GM18508 (cell line): ENCODE measurements around the gene KIAA1191.
"Not testable (repeated sequence)": the region's sequence is repeated elsewhere in the genome, so short reads cannot be mapped to it uniquely, and the experiment has no call there.

Experiments used
- ATAC-seq: cut with Tn5 transposase; IDR thresholded peaks from one replicate; pipeline ENCODE4 v1.9.1; 2021; ENCODE audit warnings: moderate number of reproducible peaks; ENCODE audit not compliant: insufficient read depth, unreplicated experiment

Gene KIAA1191

GRCh38 chr5:176361437-176362232 lies at the start of gene KIAA1191:
Gene KIAA1191 (minus strand): TSS chr5:176361764. CDS start chr5:176359508, 2,256 bp downstream.
- ATAC-seq = peak; percentile 82

- ATAC-seq = no peak
Observed at GRCh38 chr5:176410486-176411180, 49.1 kb upstream of the KIAA1191 start.

GRCh38 chr5:176409765-176410164 lies 48.2 kb upstream of the KIAA1191 start:
- no peak for ATAC-seq

GRCh38 chr5:176408590-176408989 lies 47.0 kb upstream of the KIAA1191 start:
- ATAC-seq = no peak

- ATAC-seq = not testable (repeated sequence)
Observed at GRCh38 chr5:176408252-176408573, 46.6 kb upstream of the KIAA1191 start.

- ATAC-seq = no peak
Observed at GRCh38 chr5:176407456-176408251, 46.1 kb upstream of the KIAA1191 start.

GRCh38 chr5:176406436-176407052 lies 45.0 kb upstream of the KIAA1191 start:
- ATAC-seq = no peak

- no peak for ATAC-seq
Observed at GRCh38 chr5:176405656-176406435, 44.3 kb upstream of the KIAA1191 start.

GRCh38 chr5:176401281-176402205 lies 40.0 kb upstream of the KIAA1191 start:
- no peak for ATAC-seq

GRCh38 chr5:176400382-176401156 lies 39.0 kb upstream of the KIAA1191 start:
- no peak for ATAC-seq

GRCh38 chr5:176397736-176398420 lies 36.3 kb upstream of the KIAA1191 start:
- no peak for ATAC-seq

GRCh38 chr5:176396330-176396729 lies 34.8 kb upstream of the KIAA1191 start:
- ATAC-seq = no peak

GRCh38 chr5:176394881-176395675 lies 33.5 kb upstream of the KIAA1191 start:
- no peak for ATAC-seq

- ATAC-seq = no peak
Observed at GRCh38 chr5:176394096-176394495, 32.5 kb upstream of the KIAA1191 start.

GRCh38 chr5:176392526-176392925 lies 31.0 kb upstream of the KIAA1191 start:
- no peak for ATAC-seq

GRCh38 chr5:176391999-176392398 lies 30.4 kb upstream of the KIAA1191 start:
- ATAC-seq = no peak

- no peak for ATAC-seq
Observed at GRCh38 chr5:176391479-176391878, 29.9 kb upstream of the KIAA1191 start.
